Measurements from ENCODE around the gene MYL6.

Gene MYL6

GRCh38 chr12:56129206-56129941 lies 28.8 kb upstream of the MYL6 start:
- peak; percentile 53 to 76 (median 54) for DNase-seq (ENCODE audit: low read depth in 2 of 3, low spot score in 2 of 3)

GRCh38 chr12:56129942-56130495 lies 28.1 kb upstream of the MYL6 start:
- DNase-seq (ENCODE audit: low read depth in 2 of 3, low spot score in 2 of 3) = no peak

DNA sequence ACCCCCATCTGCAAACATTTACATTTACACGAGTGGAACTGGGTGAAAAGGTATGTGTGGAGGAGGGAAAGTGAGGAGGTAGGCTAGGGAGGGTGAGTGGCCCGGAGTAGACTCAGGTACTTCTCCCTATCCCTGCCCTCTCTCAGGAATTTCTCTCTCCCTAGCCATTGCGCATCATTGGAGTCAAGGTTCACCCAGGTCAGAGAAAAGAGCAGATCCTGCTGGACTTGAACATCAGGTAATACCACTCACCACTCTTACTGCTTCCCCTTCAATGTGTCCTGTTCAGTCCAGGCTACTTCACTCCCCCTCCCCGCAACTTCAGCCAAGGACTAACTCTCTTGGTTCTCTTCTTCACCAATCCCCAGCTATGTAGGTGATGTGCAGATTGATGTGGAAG lies 27.3 kb upstream of the MYL6 start:
- DNase-seq (ENCODE audit: low read depth in 2 of 3, low spot score in 2 of 3) = no peak

DNA sequence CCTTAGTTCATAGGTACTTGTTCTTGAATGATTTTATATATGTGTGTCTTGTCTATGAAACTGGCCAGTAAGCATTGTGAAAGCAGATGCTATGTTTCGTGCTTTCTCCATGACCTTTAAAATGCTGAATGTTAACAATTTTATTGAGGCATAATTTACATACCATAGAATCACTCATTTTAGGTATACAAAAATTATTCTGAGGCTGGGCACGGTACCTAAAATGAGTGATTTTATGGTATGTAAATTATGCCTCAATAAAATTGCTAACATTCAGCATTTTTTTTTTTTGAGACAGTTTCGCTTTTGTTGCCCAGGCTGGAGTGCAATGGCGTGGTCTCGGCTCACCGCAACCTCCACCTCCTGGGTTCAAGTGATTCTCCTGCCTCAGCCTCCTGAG lies 23.3 kb upstream of the MYL6 start:
- DNase-seq (ENCODE audit: low read depth in 2 of 3, low spot score in 2 of 3) = no peak

GRCh38 chr12:56137853-56138571 lies 20.1 kb upstream of the MYL6 start:
- DNase-seq (ENCODE audit: low read depth in 2 of 3, low spot score in 2 of 3) = no peak

GRCh38 chr12:56141946-56142784 lies 16.0 kb upstream of the MYL6 start:
- no peak for DNase-seq (ENCODE audit: low read depth in 2 of 3, low spot score in 2 of 3)

- DNase-seq (ENCODE audit: low read depth in 2 of 3, low spot score in 2 of 3) = no peak
These were observed 14.9 kb upstream of the MYL6 start for GRCh38 chr12:56143217-56143616.

GRCh38 chr12:56143870-56144269 lies 14.3 kb upstream of the MYL6 start:
- DNase-seq (ENCODE audit: low read depth in 2 of 3, low spot score in 2 of 3) = no peak

DNA sequence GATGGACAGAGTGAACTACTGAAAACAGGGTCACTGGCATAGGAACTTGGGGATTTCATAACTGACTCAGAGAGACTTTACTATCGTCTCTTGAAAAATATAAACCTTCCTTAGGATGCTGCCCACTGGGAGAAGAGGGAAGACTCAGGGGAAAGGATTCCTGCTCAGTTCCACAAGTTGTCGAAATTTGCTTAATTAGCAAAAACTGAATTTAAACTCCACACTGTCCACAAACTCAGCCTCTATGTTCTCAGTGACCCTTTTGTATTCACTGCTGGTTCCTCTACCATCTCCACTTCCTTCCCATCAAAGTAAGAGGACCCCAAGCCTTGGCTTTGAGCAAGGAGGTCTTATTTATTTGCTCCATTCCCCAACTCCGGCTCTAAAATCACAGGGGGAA lies 12.9 kb upstream of the MYL6 start:
- no peak for DNase-seq (ENCODE audit: low read depth in 2 of 3, low spot score in 2 of 3)

- no peak for DNase-seq (ENCODE audit: low read depth in 2 of 3, low spot score in 2 of 3)
These were observed 11.4 kb upstream of the MYL6 start for GRCh38 chr12:56146492-56147460.

DNA sequence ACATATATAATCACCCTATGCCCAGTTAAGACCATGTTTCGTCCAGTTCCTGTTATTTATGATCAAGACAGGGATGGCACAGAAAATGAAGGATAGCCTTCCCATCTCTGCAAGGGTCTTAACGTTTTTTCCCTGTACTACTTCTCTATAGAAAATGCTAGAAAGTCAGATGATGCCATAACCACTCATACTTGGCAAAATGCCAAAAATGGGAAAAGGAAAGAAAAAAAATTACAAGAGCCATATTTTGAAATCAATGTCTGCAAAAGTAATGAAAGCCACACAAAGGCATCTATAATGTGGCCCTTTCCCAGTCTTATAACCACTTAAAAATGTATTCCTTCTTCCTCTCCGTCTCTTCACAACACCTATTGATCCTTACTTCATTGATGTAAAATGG lies 7.6 kb upstream of the MYL6 start:
- DNase-seq (ENCODE audit: low read depth in 2 of 3, low spot score in 2 of 3) = no peak

DNA sequence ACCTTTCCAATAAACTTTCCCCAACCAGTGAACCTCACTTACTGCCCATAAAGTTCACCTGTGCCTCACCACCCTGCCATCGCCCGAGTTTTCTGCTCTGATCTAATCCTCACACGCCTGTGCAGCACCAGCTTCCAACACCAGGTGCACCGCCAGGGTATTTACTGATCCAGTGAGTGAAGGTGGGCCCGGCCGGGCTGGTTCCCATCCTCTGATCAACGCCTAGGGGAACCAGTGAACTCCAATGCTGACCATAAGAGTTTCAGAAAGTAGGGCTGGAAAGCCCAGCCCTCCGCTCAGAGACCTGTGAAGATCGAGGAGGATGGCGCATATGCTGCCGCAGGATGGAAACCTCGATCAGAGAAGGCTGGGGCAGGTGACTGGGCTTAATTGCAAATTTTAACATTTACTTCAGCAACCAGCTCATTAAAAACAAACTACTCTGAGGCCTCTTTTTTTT lies 6.5 kb upstream of the MYL6 start:
- DNase-seq (ENCODE audit: low read depth in 2 of 3, low spot score in 2 of 3) = peak; percentile 36 to 48 (median 40)

GRCh38 chr12:56152132-56152755 lies 5.9 kb upstream of the MYL6 start, which contains the start of gene MYL6B:
MYL6B (plus strand) TSS chr12:56152587; CDS start chr12:56153919, 1,332 bp downstream.
- peak; percentile 79 to 89 (median 80) for DNase-seq (ENCODE audit: low read depth in 2 of 3, low spot score in 2 of 3)

DNA sequence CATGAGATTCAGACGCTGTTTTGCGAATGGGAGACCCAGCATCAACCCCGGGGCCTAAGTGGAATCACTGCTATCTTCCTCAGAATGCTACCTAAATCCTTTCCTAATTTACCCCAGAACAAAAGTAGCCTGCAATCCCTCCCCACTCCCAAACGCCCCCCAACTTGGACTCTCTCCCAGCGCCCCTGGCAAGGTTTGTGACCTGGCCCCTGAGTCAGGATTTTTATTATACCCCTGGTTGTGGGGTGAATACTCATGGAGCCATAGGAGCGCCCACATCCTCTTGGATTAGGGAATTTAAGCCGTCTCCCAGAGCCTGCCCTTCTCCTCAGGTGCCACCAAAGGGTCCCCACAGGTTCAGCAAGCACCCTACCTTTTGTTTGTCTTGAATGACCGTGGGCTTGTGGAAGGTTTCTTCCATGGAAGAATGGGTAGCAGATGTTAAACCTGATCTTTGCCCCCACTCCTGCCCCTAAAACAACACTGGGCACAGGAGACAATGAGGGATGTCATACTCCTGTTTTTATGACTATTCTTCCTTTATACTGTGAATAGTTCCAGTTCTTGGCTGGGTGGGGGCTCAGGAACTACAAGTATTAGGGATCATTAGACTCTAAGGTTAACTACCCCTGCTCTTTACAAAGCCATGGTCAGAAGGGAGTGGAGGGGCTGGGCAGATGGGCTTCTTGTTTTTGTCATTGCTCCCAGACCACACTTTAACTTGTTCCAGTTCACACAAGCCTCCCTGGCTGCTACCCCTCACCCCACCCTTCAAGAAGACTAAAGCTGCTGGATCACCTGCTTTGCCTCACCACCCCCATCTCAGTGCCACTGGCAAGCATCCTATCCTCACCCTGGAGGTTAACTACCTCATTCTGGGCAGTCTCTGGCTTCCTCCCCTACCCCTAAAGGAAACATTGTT lies 5.1 kb upstream of the MYL6 start:
- no peak for DNase-seq (ENCODE audit: low read depth in 2 of 3, low spot score in 2 of 3)

DNA sequence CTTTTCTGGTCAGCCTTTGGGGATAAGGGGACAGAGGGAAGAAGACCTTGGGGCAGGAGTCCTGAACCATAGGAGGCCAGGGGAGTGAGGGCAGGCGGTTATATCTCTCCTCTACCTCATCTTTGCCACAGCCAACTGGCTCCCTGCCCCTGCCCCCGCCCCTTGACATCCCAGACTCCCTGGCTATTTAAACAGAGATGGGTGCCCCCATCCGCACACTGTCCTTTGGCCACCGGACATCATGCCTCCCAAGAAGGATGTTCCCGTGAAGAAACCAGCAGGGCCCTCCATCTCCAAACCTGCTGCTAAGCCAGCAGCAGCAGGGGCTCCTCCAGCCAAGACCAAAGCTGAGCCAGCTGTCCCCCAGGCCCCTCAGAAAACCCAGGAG lies 4.5 kb upstream of the MYL6 start:
- no peak for DNase-seq (ENCODE audit: low read depth in 2 of 3, low spot score in 2 of 3)

DNA sequence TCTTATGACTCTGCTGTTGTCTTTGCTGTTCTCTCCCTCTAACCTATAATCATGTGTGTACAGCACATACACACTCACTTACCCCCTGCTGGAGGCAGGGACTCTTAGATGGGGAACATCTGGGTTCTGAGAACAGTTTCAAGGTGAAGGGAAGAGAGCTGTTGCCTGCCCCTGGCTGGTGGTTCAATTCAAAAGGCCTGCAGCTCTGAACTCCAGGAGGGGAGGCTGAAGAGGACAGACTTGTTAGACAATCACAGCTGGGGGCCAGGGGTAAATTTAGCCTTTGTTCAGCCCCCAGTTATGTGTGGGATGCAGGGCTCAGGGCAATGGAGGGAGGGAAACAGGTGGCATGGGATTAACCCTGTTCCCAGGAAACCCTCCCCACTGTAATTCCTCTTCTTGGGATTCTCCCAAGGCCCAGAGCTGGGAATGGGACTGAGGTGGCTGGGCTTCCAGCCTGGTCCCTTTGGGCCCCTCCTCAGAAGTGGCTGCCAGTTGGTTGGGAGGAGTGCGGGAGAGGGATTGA lies 3.9 kb upstream of the MYL6 start:
- no peak for DNase-seq (ENCODE audit: low read depth in 2 of 3, low spot score in 2 of 3)

DNA sequence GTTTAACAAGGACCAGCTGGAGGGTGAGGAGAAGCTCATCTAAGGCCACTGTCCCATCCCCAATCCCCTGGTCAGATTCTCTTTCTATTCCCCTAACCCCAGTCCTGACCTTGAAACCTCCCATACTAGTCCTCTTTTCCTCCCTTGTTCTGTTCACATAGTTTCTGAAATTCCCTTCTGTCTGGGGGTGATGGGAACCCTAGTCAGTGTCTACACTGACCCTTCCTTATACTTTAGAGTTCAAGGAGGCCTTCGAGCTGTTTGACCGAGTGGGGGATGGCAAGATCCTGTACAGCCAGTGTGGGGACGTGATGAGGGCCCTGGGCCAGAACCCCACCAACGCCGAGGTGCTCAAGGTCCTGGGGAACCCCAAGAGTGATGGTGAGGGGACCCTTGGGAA lies 3.3 kb upstream of the MYL6 start:
- DNase-seq (ENCODE audit: low read depth in 2 of 3, low spot score in 2 of 3) = no peak

GRCh38 chr12:56155256-56155845 lies 2.8 kb upstream of the MYL6 start:
- DNase-seq (ENCODE audit: low read depth in 2 of 3, low spot score in 2 of 3) = no peak

All from activated CD8-positive, alpha-beta memory T cell treated with anti-CD3 and anti-CD28 coated beads for 48 hours (primary cell).